WTC11 (cell line): Measurements from ENCODE around the gene CAMTA1. TPM values are rescaled to one million over a fixed set of nuclear protein-coding genes. Genes with fewer than 3 reads are reported as not detected.

Experiments used
- ATAC-seq: fragments of 200-7000 bp; cut with Tn5 transposase; 2 replicates; pipeline ENCODE4 v1.10.0; 2021; ENCODE audit warnings: mild to moderate bottlenecking, moderate library complexity
- CTCF ChIA-PET: fragments of 300-600 bp; sonication (Branson Sonifier 250); formaldehyde crosslinking; loops from one replicate; lab custom pipeline; 2021; ENCODE audit warnings: antibody characterized with exemption; lab: Charles Lee
- POLR2A ChIA-PET: fragments of 350-600 bp; sonication (Branson Sonifier 250); formaldehyde crosslinking; loops from one replicate; lab custom pipeline; 2021; ENCODE audit warnings: antibody characterized with exemption; lab: Charles Lee
- DNase-seq: peaks from one replicate; pipeline ENCODE4 v3.0.0; 2021; ENCODE audit warnings: low spot score
- H3K27ac Mint-ChIP-seq: 2 replicates; pipeline ENCODE4 v1.8.0; 2021; ENCODE audit warnings: mixed read lengths
- H3K27me3 Mint-ChIP-seq: 2 replicates; pipeline ENCODE4 v1.8.0; 2021; ENCODE audit warnings: low read depth, mild to moderate bottlenecking, moderate library complexity, mixed read lengths
- H3K36me3 Mint-ChIP-seq: 2 replicates; pipeline ENCODE4 v1.8.0; 2021; ENCODE audit warnings: mixed read lengths
- H3K4me1 Mint-ChIP-seq: 2 replicates; pipeline ENCODE4 v1.8.0; 2022; ENCODE audit warnings: mixed read lengths
- H3K4me3 Mint-ChIP-seq: 2 replicates; pipeline ENCODE4 v1.8.0; 2021; ENCODE audit warnings: mild to moderate bottlenecking, moderate library complexity, mixed read lengths
- H3K9me3 Mint-ChIP-seq: 2 replicates; pipeline ENCODE4 v1.8.0; 2021; ENCODE audit warnings: mixed read lengths
- ATF1 ChIP-seq: sonication (generic); formaldehyde crosslinking; IDR thresholded peaks from 2 replicates; pipeline ENCODE4 v1.8.1; 2023; ENCODE audit warnings: mild to moderate bottlenecking, moderate library complexity, missing genetic modification reagents
- CREM ChIP-seq: sonication (generic); formaldehyde crosslinking; IDR thresholded peaks from 2 replicates; pipeline ENCODE4 v1.8.1; 2022; ENCODE audit warnings: mild to moderate bottlenecking, missing genetic modification reagents, moderate library complexity
- E2F5 ChIP-seq: sonication (generic); formaldehyde crosslinking; IDR thresholded peaks from 2 replicates; pipeline ENCODE4 v1.8.1; 2022; ENCODE audit warnings: mild to moderate bottlenecking, moderate library complexity, missing genetic modification reagents
- FOXJ3 ChIP-seq: sonication (generic); formaldehyde crosslinking; IDR thresholded peaks from 2 replicates; pipeline ENCODE4 v1.9.0; 2021; ENCODE audit warnings: missing genetic modification reagents, mild to moderate bottlenecking, borderline replicate concordance
- FOXK1 ChIP-seq: sonication (generic); formaldehyde crosslinking; IDR thresholded peaks from 2 replicates; pipeline ENCODE4 v1.8.0; 2022; ENCODE audit warnings: mild to moderate bottlenecking, moderate library complexity, missing genetic modification reagents
- FOXP1 ChIP-seq: sonication (generic); formaldehyde crosslinking; IDR thresholded peaks from 2 replicates; pipeline ENCODE4 v1.8.0; 2022; ENCODE audit warnings: missing genetic modification reagents, mild to moderate bottlenecking, moderate library complexity, borderline replicate concordance
- FOXP4 ChIP-seq: sonication (generic); formaldehyde crosslinking; IDR thresholded peaks from 2 replicates; pipeline ENCODE4 v1.8.0; 2022; ENCODE audit warnings: mild to moderate bottlenecking, missing genetic modification reagents
- GTF2I ChIP-seq: fragments of 250-450 bp; sonication (Bioruptor Pico); conservative IDR thresholded peaks from 2 replicates; pipeline ENCODE4 v1.4.0; 2021; ENCODE audit warnings: mild to moderate bottlenecking
- HMGXB4 ChIP-seq: sonication (generic); formaldehyde crosslinking; IDR thresholded peaks from 2 replicates; pipeline ENCODE4 v1.8.1; 2023; ENCODE audit warnings: mild to moderate bottlenecking, moderate library complexity, missing genetic modification reagents
- IRF1 ChIP-seq: sonication (generic); formaldehyde crosslinking; IDR thresholded peaks from 2 replicates; pipeline ENCODE4 v1.8.0; 2023; ENCODE audit warnings: missing genetic modification reagents
- NFATC4 ChIP-seq: fragments of 250-450 bp; sonication (Bioruptor Pico); IDR thresholded peaks from 2 replicates; pipeline ENCODE4 v1.9.0; 2021; ENCODE audit warnings: mild to moderate bottlenecking
- NFYB ChIP-seq: sonication (generic); formaldehyde crosslinking; conservative IDR thresholded peaks from 2 replicates; pipeline ENCODE4 v1.8.0; 2022; ENCODE audit warnings: low read depth, missing genetic modification reagents
- NR3C1 ChIP-seq: sonication (generic); formaldehyde crosslinking; conservative IDR thresholded peaks from 2 replicates; pipeline ENCODE4 v1.8.1; 2023; ENCODE audit warnings: low read depth, mild to moderate bottlenecking, missing genetic modification reagents
- PRRX2 ChIP-seq: fragments of 250-450 bp; sonication (Bioruptor Pico); IDR thresholded peaks from 2 replicates; pipeline ENCODE4 v1.8.0; 2021; ENCODE audit warnings: mild to moderate bottlenecking
- ZNF138 ChIP-seq: sonication (generic); formaldehyde crosslinking; conservative IDR thresholded peaks from 2 replicates; pipeline ENCODE4 v1.8.1; 2022; ENCODE audit warnings: mild to moderate bottlenecking, moderate library complexity, missing genetic modification reagents
- ZNF396 ChIP-seq: fragments of 250-450 bp; sonication (Bioruptor Pico); IDR thresholded peaks from 2 replicates; pipeline ENCODE4 v1.8.0; 2021; ENCODE audit warnings: mild to moderate bottlenecking, moderate library complexity, borderline replicate concordance
- ZNF416 ChIP-seq: fragments of 250-450 bp; sonication (Bioruptor Pico); IDR thresholded peaks from 2 replicates; pipeline ENCODE4 v1.9.0; 2021; ENCODE audit warnings: mild to moderate bottlenecking, inconsistent platforms
- total RNA-seq: library from RNA; stranded (reverse); gene quantifications from 3 replicates; pipeline ENCODE4 v1.2.3, GENCODE V29; 2021
- TF ChIP-seq, protein P1 (sequence below): sonication (generic); formaldehyde crosslinking; conservative IDR thresholded peaks from 2 replicates; pipeline ENCODE4 v1.8.1; 2023; ENCODE audit warnings: mild to moderate bottlenecking, low read depth, missing genetic modification reagents, moderate library complexity
- TF ChIP-seq, protein P2 (sequence below): sonication (generic); formaldehyde crosslinking; IDR thresholded peaks from 2 replicates; pipeline ENCODE4 v1.8.1; 2023; ENCODE audit warnings: mild to moderate bottlenecking, missing genetic modification reagents, moderate library complexity
- TF ChIP-seq, protein P3 (sequence below): sonication (generic); formaldehyde crosslinking; IDR thresholded peaks from 2 replicates; pipeline ENCODE4 v1.8.1; 2023; ENCODE audit warnings: mild to moderate bottlenecking, missing genetic modification reagents, moderate library complexity

The CAMTA1 gene
- total RNA-seq, 1 experiment from 2014 or later = 86.4 TPM

GRCh38 chr1:6799499-6799898 lies 14.2 kb downstream of the CAMTA1 start:
- peaks cover 25% of the 10 kb centered on the region for H3K4me1 Mint-ChIP-seq
- no peaks in the 10 kb centered on the region for H3K9me3 Mint-ChIP-seq
- DNase-seq = no peak
- no peaks in the 10 kb centered on the region for H3K27me3 Mint-ChIP-seq
- TF ChIP-seq, protein P1, sequence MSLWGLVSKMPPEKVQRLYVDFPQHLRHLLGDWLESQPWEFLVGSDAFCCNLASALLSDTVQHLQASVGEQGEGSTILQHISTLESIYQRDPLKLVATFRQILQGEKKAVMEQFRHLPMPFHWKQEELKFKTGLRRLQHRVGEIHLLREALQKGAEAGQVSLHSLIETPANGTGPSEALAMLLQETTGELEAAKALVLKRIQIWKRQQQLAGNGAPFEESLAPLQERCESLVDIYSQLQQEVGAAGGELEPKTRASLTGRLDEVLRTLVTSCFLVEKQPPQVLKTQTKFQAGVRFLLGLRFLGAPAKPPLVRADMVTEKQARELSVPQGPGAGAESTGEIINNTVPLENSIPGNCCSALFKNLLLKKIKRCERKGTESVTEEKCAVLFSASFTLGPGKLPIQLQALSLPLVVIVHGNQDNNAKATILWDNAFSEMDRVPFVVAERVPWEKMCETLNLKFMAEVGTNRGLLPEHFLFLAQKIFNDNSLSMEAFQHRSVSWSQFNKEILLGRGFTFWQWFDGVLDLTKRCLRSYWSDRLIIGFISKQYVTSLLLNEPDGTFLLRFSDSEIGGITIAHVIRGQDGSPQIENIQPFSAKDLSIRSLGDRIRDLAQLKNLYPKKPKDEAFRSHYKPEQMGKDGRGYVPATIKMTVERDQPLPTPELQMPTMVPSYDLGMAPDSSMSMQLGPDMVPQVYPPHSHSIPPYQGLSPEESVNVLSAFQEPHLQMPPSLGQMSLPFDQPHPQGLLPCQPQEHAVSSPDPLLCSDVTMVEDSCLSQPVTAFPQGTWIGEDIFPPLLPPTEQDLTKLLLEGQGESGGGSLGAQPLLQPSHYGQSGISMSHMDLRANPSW (CRISPR knock-in tag) = no peak
- TF ChIP-seq NR3C1 = no peak
- TF ChIP-seq ATF1 = no peak
- TF ChIP-seq NFYB (CRISPR knock-in tag) = no peak
- no peak for TF ChIP-seq CREM
- no peak for TF ChIP-seq FOXP1
- TF ChIP-seq HMGXB4 (CRISPR knock-in tag) = no peak
- no peak for TF ChIP-seq NFATC4 (CRISPR knock-in tag)
- no peak for TF ChIP-seq ZNF416
- no peak for TF ChIP-seq FOXJ3 (CRISPR knock-in tag)
- TF ChIP-seq GTF2I = no peak
- TF ChIP-seq PRRX2 (CRISPR knock-in tag) = no peak
- no peak for TF ChIP-seq E2F5 (CRISPR knock-in tag)
- no peak for TF ChIP-seq ZNF396 (CRISPR knock-in tag)
- TF ChIP-seq ZNF138 (CRISPR knock-in tag) = no peak
- no peak for TF ChIP-seq FOXK1 (CRISPR knock-in tag)
- TF ChIP-seq, protein P2, sequence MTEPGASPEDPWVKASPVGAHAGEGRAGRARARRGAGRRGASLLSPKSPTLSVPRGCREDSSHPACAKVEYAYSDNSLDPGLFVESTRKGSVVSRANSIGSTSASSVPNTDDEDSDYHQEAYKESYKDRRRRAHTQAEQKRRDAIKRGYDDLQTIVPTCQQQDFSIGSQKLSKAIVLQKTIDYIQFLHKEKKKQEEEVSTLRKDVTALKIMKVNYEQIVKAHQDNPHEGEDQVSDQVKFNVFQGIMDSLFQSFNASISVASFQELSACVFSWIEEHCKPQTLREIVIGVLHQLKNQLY (CRISPR knock-in tag) = no peak
- TF ChIP-seq, protein P3, sequence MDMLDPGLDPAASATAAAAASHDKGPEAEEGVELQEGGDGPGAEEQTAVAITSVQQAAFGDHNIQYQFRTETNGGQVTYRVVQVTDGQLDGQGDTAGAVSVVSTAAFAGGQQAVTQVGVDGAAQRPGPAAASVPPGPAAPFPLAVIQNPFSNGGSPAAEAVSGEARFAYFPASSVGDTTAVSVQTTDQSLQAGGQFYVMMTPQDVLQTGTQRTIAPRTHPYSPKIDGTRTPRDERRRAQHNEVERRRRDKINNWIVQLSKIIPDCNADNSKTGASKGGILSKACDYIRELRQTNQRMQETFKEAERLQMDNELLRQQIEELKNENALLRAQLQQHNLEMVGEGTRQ (CRISPR knock-in tag) = no peak
- no peak for TF ChIP-seq FOXP4 (CRISPR knock-in tag)
- TF ChIP-seq IRF1 (CRISPR knock-in tag) = no peak
- TF ChIP-seq, all 79 proteins: peak for 0
- CTCF ChIA-PET = interaction anchor here (1.0 kb wide), 1 partner anchor 15 kb away, joined by 3 read pairs; the partner anchor contains the start of gene CAMTA1
- no peak overlapping the region for H3K4me3 Mint-ChIP-seq
- no peak overlapping the region for H3K27ac Mint-ChIP-seq
- 0 out of 2 replicates have a peak, but pooled peaks cover 4% of the 10 kb centered on the region for H3K36me3 Mint-ChIP-seq
- POLR2A ChIA-PET = no interaction called here
- ATAC-seq = no peak
